Activated naive CD8-positive, alpha-beta T cell treated with anti-CD3 and anti-CD28 coated beads, Interleukin-2, amount 10 ng/mL, durations not matched to agents 7 days and 5 days (primary cell): ENCODE data around the gene THOC2. TPM values are rescaled to one million over a fixed set of nuclear protein-coding genes. Genes with fewer than 3 reads are reported as not detected.
"Not testable (repeated sequence)": the region's sequence is repeated elsewhere in the genome, so short reads cannot be mapped to it uniquely, and the experiment has no call there.

Source experiments
- ATAC-seq: fragments of 150-1000 bp; cut with Tn5 transposase; one replicate; pipeline ENCODE4 v1.10.0; 2021; ENCODE audit warnings: low read depth, moderate library complexity
- POLR2A ChIA-PET: fragments of 350-600 bp; sonication (Branson Sonifier 250); formaldehyde crosslinking; loops from one replicate; lab custom pipeline; 2021; ENCODE audit warnings: antibody characterized with exemption; lab: Charles Lee
- DNase-seq: peaks from one replicate; pipeline ENCODE4 v3.0.0; 2021
- H3K27ac Mint-ChIP-seq: one replicate; pipeline ENCODE4 v1.8.0; 2022; ENCODE audit warnings: mild to moderate bottlenecking, mixed read lengths
- H3K27me3 Mint-ChIP-seq: one replicate; pipeline ENCODE4 v1.8.0; 2022; ENCODE audit warnings: mild to moderate bottlenecking, moderate library complexity, mixed read lengths
- H3K36me3 Mint-ChIP-seq: one replicate; pipeline ENCODE4 v1.8.0; 2021; ENCODE audit warnings: mild to moderate bottlenecking, mixed read lengths
- H3K4me1 Mint-ChIP-seq: one replicate; pipeline ENCODE4 v1.8.0; 2021; ENCODE audit warnings: mixed read lengths
- H3K4me3 Mint-ChIP-seq: one replicate; pipeline ENCODE4 v1.8.0; 2022; ENCODE audit warnings: mild to moderate bottlenecking, moderate library complexity, mixed read lengths
- H3K9me3 Mint-ChIP-seq: one replicate; pipeline ENCODE4 v1.8.0; 2021; ENCODE audit warnings: mixed read lengths
- total RNA-seq, 2 experiments: library from RNA; stranded (reverse); gene quantifications; one replicate each; pipeline ENCODE4 v1.2.3, GENCODE V29; 2021

Gene THOC2
- total RNA-seq, 2 experiments from 2014 or later = 92.0 to 93.5 TPM

DNA sequence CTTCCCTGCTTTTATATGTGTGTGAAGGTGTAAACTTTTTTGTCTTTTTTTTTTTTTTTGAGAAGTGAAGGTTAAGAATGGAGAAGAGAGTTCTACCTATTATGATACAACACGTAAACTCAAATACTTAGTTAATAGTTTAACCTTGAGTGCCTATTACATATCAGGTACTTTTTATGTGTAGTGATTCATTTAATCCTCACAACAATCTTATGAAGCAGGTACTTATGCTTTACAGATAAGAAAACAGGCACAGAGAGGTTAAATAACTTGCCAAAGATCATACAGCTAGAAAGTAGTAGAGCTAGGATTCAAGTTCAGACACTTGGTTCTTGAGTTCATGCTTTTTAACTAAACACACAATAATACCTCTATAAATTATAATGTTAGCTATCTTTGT lies 107.4 kb downstream of the THOC2 start:
- ATAC-seq = no peak
- Mint-ChIP-seq H3K36me3 (peaks cover 23% of the 10 kb centered on the region), H3K4me3 (no peak overlapping the region), H3K9me3 (no peaks in the 10 kb centered on the region), H3K4me1 (peaks cover 7% of the 10 kb centered on the region), H3K27ac (no peak overlapping the region), H3K27me3 (no peaks in the 10 kb centered on the region)
- no peak for DNase-seq
- POLR2A ChIA-PET = no interaction called here

DNA sequence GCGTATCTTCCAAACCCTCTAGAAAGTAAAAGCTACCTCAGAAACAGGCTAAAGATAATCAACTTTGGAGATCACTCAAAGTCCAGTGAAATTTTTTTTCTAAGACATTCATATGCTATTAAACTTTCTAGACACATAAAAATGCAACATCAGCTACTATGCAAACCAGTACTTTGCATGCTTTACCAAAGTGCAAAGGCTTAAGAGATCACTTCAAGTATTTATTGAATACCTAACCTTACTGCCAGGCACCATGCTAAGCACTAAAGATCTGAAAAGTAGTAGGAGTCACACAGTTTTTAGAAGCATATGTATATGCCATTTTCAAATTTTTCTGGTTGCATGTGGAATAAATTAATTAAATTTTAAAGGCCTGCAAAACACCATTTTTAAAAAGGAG lies 115.8 kb downstream of the THOC2 start:
- H3K27me3 Mint-ChIP-seq = no peaks in the 10 kb centered on the region
- no peaks in the 10 kb centered on the region for H3K9me3 Mint-ChIP-seq
- H3K27ac Mint-ChIP-seq = no peak overlapping the region
- POLR2A ChIA-PET = no interaction called here
- no peak for DNase-seq
- no peak for ATAC-seq
- no peak overlapping the region for H3K4me3 Mint-ChIP-seq
- H3K4me1 Mint-ChIP-seq = no peaks in the 10 kb centered on the region
- H3K36me3 Mint-ChIP-seq = peaks cover 19% of the 10 kb centered on the region

DNA sequence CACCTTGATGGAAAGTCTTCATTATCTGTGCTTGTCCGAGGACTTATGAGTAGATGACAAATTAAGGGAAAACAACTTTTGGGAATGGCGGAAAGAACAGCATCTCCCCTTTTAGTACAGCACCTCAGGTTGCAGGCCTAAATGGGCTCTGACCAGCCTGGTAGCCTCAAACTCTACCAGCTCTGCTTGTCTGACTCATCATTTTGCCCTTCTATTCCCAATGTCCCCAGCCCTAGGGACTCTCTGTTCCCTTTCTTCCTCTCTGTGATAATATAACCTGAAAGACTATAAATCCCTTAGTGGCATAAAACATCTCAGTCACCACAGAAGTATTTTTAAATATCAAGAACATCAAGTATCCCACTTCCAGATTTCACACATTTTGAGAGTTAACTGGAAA lies 121.9 kb downstream of the THOC2 start:
- H3K36me3 Mint-ChIP-seq = peaks cover 19% of the 10 kb centered on the region
- H3K4me3 Mint-ChIP-seq = no peak overlapping the region
- no peak overlapping the region for H3K27ac Mint-ChIP-seq
- DNase-seq (no peak), ATAC-seq (no peak)
- no peaks in the 10 kb centered on the region for H3K9me3 Mint-ChIP-seq
- H3K27me3 Mint-ChIP-seq = no peaks in the 10 kb centered on the region
- H3K4me1 Mint-ChIP-seq = no peaks in the 10 kb centered on the region
- POLR2A ChIA-PET = no interaction called here

DNA sequence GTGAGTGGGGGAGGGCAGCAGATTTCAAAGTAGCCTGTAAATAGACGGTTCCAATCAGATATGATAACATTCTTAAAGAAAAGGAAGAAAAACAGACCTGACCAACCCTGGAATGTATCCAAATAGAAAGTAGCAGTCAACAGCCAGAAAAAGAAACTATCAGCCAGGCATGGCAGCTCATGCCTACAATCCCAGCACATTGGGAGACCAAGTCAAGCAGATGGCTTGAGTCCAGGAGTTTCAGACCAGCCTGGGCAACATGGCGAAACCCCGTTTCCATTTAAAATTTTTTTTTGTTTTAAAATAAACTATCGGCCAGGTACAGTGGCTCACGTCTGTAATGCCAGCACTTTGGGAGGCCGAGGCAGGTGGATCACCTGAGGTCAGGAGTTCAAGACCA lies 125.0 kb downstream of the THOC2 start:
- Mint-ChIP-seq H3K9me3 (no peaks in the 10 kb centered on the region), H3K27ac (no peak overlapping the region)

DNA sequence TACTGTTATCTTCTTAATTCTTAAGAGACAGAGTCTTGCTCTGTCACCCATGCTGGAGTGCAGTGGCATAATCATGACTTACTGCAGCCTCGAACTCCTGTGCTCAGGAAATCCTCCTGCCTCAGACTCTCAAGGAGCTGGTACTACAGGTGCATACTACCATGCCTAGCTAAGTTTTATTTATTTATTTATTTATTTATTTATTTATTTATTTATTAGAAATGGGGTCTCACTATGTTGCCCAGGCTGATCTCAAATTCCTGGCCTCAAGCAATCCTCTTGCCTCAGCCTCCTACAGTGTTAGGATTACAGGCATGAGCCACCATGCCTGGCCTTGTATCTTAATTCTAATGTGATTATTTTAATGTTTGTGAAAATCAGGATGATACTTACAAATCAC lies 125.6 kb downstream of the THOC2 start:
- ATAC-seq = no peak
- peaks cover 20% of the 10 kb centered on the region for H3K36me3 Mint-ChIP-seq
- no peak overlapping the region for H3K27ac Mint-ChIP-seq
- POLR2A ChIA-PET = no interaction called here
- H3K4me1 Mint-ChIP-seq = no peaks in the 10 kb centered on the region
- no peaks in the 10 kb centered on the region for H3K27me3 Mint-ChIP-seq
- no peaks in the 10 kb centered on the region for H3K9me3 Mint-ChIP-seq
- H3K4me3 Mint-ChIP-seq = no peak overlapping the region
- no peak for DNase-seq

More for the DNA sequence above, 125.0 kb downstream of the THOC2 start:
- no peak for ATAC-seq
- POLR2A ChIA-PET = no interaction called here
- H3K4me3 Mint-ChIP-seq = no peak overlapping the region
- H3K27me3 Mint-ChIP-seq = no peaks in the 10 kb centered on the region
- no peak for DNase-seq
- H3K4me1 Mint-ChIP-seq = no peaks in the 10 kb centered on the region
- peaks cover 18% of the 10 kb centered on the region for H3K36me3 Mint-ChIP-seq

DNA sequence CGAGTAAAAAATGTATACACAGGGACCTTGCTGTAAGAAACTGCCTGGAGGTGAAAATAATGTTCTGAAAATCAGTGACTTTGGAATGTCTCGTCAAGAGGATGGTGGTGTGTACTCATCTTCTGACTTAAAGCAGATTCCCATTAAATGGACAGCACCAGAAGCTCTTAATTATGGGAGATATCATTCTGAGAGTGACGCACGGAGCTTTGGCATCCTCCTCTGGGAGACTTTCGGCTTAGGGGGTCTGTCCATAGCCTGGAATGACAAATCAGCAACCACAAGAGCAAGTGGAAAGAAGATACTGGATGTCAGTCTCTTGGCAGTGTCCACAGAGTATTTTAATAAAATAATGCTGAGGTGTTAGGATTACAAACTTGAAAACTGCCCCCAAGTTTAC lies 129.4 kb downstream of the THOC2 start:
- no peak overlapping the region for H3K27ac Mint-ChIP-seq
- DNase-seq (no peak), ATAC-seq (no peak)
- POLR2A ChIA-PET = no interaction called here
- H3K4me1 Mint-ChIP-seq = no peaks in the 10 kb centered on the region
- H3K36me3 Mint-ChIP-seq = peaks cover 23% of the 10 kb centered on the region
- no peaks in the 10 kb centered on the region for H3K9me3 Mint-ChIP-seq
- H3K4me3 Mint-ChIP-seq = no peak overlapping the region
- no peaks in the 10 kb centered on the region for H3K27me3 Mint-ChIP-seq

DNA sequence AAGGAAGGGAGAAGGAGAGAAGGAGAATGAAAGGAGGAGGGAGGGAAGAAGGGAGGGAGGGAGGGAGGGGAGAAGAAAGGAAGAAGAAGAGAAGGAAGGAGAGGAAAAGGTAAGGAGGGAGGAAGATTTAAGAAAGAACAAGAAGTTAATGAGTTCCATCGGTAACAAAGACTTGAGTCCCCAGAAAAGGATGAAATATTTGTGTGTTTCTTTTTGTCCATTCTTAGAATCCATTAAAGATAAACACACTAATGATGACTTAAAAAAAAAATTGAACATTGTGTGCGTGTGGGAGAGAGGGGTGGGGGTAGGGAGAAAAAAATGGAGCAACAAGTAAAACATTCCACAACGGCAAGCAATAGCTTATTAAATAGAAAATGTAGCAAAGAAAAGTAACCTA lies 131.4 kb downstream of the THOC2 start:
- POLR2A ChIA-PET = no interaction called here
- Mint-ChIP-seq H3K27me3 (no peaks in the 10 kb centered on the region), H3K4me1 (no peaks in the 10 kb centered on the region), H3K36me3 (peaks cover 18% of the 10 kb centered on the region), H3K9me3 (no peaks in the 10 kb centered on the region), H3K4me3 (no peak overlapping the region), H3K27ac (no peak overlapping the region)
- ATAC-seq (no peak), DNase-seq (no peak)

DNA sequence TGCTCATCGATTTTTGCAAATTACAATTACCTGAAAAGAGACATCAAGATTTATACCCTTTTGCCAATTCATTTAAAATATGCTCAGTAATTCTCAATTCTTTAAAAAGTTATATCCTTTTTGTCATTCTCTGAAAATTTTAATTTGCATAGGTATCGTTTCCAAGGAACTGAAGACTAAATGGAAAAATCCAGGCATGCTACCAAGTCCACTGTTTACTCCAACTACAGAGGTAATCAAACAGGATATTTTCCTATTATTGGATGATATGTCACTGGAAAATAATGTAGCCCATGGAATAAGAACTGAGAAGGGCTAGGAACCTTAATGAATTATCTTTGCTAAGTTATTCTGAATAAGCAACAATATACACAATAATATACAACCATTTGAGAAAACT lies 132.7 kb downstream of the THOC2 start:
- DNase-seq = no peak
- Mint-ChIP-seq H3K9me3 (no peaks in the 10 kb centered on the region), H3K27ac (no peak overlapping the region), H3K4me3 (no peak overlapping the region), H3K4me1 (no peaks in the 10 kb centered on the region), H3K27me3 (no peaks in the 10 kb centered on the region), H3K36me3 (peaks cover 15% of the 10 kb centered on the region)
- ATAC-seq = no peak
- POLR2A ChIA-PET = no interaction called here

DNA sequence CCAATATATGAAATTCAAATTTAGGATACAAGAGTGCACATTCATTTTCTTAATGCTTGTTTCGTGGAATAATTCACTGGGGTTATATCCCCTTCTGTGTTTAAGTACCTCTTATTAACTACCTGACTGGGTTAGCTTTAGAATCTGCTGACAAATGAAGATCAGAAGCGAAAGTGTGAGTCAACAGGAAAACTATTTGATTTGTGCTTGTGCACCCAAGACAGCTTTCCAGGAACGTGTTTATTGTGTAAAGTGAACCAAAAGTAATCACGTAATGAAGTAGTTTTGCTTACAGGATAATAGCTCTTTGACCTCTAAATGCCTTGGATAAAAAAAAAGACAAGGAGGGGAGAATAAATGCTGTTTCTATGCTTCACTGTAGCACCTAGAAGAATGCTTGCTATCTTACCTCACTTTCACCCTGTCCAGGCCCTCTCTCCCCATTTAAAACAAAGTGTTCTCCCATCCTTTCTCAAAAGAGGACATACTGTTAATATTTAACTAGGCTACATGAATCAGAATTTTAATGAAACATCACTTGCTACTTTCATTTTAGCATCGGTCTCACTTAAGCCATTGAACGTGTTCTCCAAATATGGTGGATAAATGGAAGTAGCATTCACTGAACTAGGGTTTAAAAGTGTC lies 141.9 kb downstream of the THOC2 start:
- Mint-ChIP-seq H3K9me3 (no peaks in the 10 kb centered on the region), H3K27ac (no peak overlapping the region), H3K4me1 (no peaks in the 10 kb centered on the region), H3K36me3 (no peaks in the 10 kb centered on the region), H3K4me3 (no peak overlapping the region), H3K27me3 (no peaks in the 10 kb centered on the region)
- no peak for DNase-seq
- ATAC-seq = no peak
- POLR2A ChIA-PET = no interaction called here

DNA sequence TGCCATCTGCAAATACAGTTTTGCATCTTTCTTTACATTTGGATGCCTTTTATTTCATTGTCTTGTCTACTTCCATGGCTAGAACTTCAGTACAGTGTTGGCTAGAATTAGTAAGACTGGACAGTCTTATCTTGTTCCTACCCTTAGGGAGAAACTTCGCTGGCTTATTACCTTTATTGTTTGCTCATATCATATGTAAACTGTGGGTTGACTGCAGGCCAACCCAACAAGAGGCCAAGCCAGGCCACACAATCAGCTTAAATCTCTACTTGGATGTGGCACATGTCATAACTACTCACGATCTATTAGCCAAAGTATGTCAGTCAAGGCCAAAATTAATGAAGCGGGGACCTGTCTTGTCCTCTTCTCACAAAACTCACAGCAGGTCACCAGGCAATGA lies 144.1 kb downstream of the THOC2 start:
- DNase-seq (no peak), ATAC-seq (no peak)
- Mint-ChIP-seq H3K9me3 (no peaks in the 10 kb centered on the region), H3K27ac (no peak overlapping the region), H3K4me1 (no peaks in the 10 kb centered on the region), H3K27me3 (no peaks in the 10 kb centered on the region), H3K36me3 (no peaks in the 10 kb centered on the region), H3K4me3 (no peak overlapping the region)
- POLR2A ChIA-PET = no interaction called here

DNA sequence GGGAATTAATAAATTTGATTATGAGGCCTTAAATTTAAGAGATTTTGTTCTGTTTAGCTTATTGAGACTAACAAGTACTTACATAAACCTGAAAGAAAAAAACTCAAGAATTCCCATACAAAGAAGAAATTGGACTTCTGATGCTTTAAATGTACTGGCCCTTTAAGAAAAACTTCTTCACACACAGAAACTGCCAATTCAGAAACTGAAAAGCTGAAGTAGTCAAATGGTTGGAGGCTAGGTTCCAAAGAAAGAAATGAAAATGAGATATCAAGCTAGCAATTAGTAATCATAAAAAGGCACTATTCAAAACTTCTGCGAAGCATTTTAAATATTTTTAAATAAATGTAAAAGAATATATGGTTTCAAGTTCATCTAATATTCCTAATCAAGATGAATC lies 151.3 kb downstream of the THOC2 start:
- no peaks in the 10 kb centered on the region for H3K4me1 Mint-ChIP-seq
- H3K4me3 Mint-ChIP-seq = no peak overlapping the region
- H3K27ac Mint-ChIP-seq = no peak overlapping the region
- ATAC-seq = no peak
- peaks cover 2% of the 10 kb centered on the region for H3K27me3 Mint-ChIP-seq
- peaks cover under 1% of the 10 kb centered on the region for H3K36me3 Mint-ChIP-seq
- no peak for DNase-seq
- peaks cover 4% of the 10 kb centered on the region for H3K9me3 Mint-ChIP-seq
- POLR2A ChIA-PET = no interaction called here

DNA sequence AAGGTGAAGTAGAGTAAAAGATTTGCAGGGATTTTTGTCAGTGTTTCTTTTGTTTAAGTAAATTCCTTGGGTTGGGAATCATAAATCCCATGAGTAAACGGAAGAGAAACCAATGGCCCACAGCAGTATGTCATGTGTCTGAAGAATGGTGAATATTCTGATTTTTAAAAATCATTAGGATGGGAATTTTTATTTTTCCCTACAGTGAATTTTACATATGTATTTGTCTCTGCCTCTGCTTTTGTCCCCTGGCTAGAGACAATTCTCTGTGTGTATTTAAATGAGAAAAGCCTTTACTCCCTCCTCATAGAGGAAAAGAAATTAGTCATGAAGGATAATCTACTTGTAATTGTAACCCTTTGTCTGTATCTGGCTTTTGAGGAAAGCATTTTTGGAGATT lies 152.1 kb downstream of the THOC2 start:
- POLR2A ChIA-PET = no interaction called here
- Mint-ChIP-seq H3K4me3 (no peak overlapping the region), H3K36me3 (peaks cover 3% of the 10 kb centered on the region), H3K9me3 (peaks cover 6% of the 10 kb centered on the region), H3K4me1 (no peaks in the 10 kb centered on the region), H3K27me3 (peaks cover 2% of the 10 kb centered on the region), H3K27ac (no peak overlapping the region)
- no peak for ATAC-seq
- no peak for DNase-seq

DNA sequence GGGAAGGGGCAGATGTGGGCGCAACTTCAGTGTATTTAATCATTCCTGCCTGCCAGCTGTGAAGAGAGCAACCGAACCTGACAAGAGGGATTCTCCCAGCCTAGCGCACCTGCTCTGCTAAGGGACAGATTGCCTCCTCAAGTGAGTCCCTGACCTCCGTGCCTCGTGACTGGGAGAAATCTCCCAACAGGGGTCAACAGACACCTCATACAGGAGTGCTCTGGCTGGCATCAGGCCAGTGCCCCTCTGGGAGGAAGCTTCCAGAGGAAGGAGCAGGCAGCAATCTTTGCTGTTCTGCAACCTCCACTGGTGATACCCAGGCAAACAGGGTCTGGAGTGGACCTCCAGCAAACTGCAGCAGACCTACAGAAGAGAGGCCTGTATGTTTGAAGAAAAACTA lies 158.8 kb downstream of the THOC2 start:
- H3K27ac Mint-ChIP-seq, POLR2A ChIA-PET, H3K9me3 Mint-ChIP-seq, ATAC-seq, H3K4me3 Mint-ChIP-seq, DNase-seq, H3K4me1 Mint-ChIP-seq, H3K27me3 Mint-ChIP-seq, H3K36me3 Mint-ChIP-seq: not testable (repeated sequence)

DNA sequence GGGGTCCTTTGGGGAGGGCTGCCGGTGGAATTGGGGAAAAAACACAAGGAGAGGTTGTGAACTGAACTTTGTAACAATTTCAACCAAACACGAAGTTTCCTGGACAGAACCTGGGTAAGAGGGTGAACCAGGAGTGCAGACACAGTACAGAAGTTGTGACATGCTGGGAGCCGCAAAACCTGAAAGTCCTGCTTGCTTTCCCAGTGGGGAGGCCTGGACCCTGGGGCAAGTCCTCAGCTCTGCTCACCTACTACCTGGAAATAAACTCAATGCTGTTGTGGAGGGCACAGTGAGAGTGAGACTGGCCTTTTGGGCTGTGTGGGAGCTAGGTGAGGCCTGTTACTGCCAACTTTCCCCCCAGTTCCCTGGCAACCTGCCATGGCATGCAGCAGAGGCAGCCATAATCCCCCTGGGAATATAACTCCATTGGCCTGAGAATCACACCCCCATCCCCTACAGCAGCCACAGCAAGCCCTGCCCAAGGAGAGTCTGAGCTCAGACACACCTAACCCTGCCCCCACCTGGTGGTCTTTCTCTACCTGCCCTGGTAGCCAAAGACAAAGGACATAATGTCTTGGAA lies 162.8 kb downstream of the THOC2 start:
- Mint-ChIP-seq H3K4me1 (no peaks in the 10 kb centered on the region), H3K27ac (no peak overlapping the region), H3K9me3 (peaks cover 1% of the 10 kb centered on the region), H3K27me3 (peaks cover 4% of the 10 kb centered on the region), H3K36me3 (no peaks in the 10 kb centered on the region), H3K4me3 (no peak overlapping the region)
- POLR2A ChIA-PET = no interaction called here
- DNase-seq (no peak), ATAC-seq (no peak)
